Fibroblast of mammary gland (primary cell): Measurements from ENCODE around the gene CTU2.

Experiments
- DNase-seq: peaks from one replicate; pipeline ENCODE4 v3.0.0-alpha.2; 2010; ENCODE audit warnings: low read depth
- H3K4me3 ChIP-seq: 2 replicates; pipeline ENCODE4 v1.5.1; 2011; ENCODE audit warnings: low read depth, mild to moderate bottlenecking, low read length, moderate library complexity; ENCODE audit not compliant: control insufficient read depth
- CTCF ChIP-seq: conservative IDR thresholded peaks from 2 replicates; pipeline ENCODE4 v1.5.1; 2011; ENCODE audit warnings: low read depth, low read length, inconsistent platforms; ENCODE audit not compliant: control insufficient read depth, insufficient read depth

Gene CTU2

DNA sequence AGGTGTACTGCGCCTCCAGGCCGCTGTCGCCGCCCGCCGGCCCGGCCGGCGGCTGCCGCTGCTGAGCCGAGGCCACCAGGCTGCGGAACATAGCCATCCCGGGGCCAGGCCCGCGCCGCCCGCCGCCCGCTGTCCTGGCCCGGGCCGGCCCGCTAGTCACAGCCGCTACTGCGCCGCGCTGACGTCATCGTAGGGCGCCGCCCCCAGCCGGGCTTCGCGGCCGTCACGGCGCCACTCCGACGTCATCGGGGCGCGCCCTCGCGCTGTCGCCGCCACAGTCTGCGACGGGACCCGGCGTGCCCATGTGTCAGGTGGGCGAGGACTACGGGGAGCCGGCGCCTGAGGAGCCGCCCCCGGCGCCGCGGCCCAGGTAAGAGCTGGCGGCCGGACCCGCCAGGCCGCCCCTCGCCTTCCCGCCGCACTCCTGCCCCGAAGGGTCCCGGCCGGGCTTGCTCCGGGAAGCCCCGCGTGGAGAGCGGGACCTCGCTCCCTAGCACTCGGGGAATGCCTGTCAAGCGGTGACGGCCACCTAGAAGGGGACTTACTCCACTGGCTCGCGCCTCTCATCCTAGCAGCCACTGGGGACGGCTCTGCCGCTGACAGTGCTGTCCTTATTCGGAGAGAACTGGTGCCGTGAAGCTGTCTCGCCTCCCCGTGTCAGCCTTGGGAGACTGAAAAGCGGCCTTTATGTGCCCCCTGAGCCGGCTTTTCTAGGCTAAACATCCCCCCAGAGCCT lies at the start of gene CTU2, which contains the start of gene RNF166:
Gene CTU2, plus strand, starts transcription at position 275 of the 736 bp plus-strand sequence. Its CDS starts 28 bp downstream, at position 303.
Gene RNF166, minus strand, starts transcription at position 180 of the 736 bp plus-strand sequence. Its CDS starts 83 bp downstream, at position 97.
- no peak for TF ChIP-seq CTCF
- peak; percentile 81 for DNase-seq
- peak within 1 kb of the TSS; percentile 91 for H3K4me3 ChIP-seq

GRCh38 chr16:88657371-88657770 lies 48.9 kb upstream of the CTU2 start:
- TF ChIP-seq CTCF, result no peak
- no peak for DNase-seq
- H3K4me3 ChIP-seq, result no peak overlapping the region

- no peak overlapping the region for H3K4me3 ChIP-seq
- DNase-seq, result no peak
- TF ChIP-seq CTCF, result no peak
These were observed 47.6 kb upstream of the CTU2 start for GRCh38 chr16:88658714-88659113.

DNA sequence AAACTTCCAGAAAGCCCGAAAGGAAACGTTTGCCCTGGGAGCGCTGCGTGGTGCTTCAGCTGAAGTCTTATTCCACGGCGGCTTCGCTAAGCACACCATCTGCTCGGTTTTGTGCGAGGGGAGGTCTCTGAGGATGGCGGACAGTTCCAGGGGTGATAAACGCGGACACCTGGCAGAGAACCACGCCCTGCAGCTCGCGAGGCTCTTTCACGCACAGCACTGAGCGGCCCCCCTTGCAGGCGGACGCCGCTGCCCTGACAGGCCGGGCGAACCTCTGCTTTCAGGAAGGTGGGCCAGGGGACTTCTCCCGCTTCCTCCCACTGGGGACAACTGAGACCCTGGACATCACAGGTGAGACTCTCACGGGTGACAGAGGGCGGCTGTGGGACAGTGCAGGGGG lies 47.1 kb upstream of the CTU2 start:
- no peak overlapping the region for H3K4me3 ChIP-seq
- no peak for TF ChIP-seq CTCF

GRCh38 chr16:88661468-88661867 lies 44.8 kb upstream of the CTU2 start:
- DNase-seq, result no peak
- no peak for TF ChIP-seq CTCF
- peak overlapping the region; percentile 86 for H3K4me3 ChIP-seq

More for the DNA sequence above, 47.1 kb upstream of the CTU2 start:
- no peak for DNase-seq

GRCh38 chr16:88662222-88662842 lies 44.0 kb upstream of the CTU2 start:
- H3K4me3 ChIP-seq, result peak overlapping the region; percentile 86
- no peak for TF ChIP-seq CTCF
- DNase-seq, result no peak
